AG09319 (cell line): ENCODE data around the gene CEP131.
"Not testable (repeated sequence)": the region's sequence is repeated elsewhere in the genome, so short reads cannot be mapped to it uniquely, and the experiment has no call there.

Source experiments
- DNase-seq: peaks from one replicate; pipeline ENCODE4 v3.0.0-alpha.2; 2010; ENCODE audit warnings: low read depth; ENCODE audit errors: extremely low read depth
- TF ChIP-seq, protein P1 (sequence below): IDR thresholded peaks from 2 replicates; pipeline ENCODE4 v1.5.1; 2011; ENCODE audit warnings: low read depth, mild to moderate bottlenecking, inconsistent platforms, low read length, moderate library complexity

The CEP131 gene

GRCh38 chr17:81228834-81229665 lies 6.3 kb upstream of the CEP131 start:
- no peak for DNase-seq
- TF ChIP-seq, protein P1, sequence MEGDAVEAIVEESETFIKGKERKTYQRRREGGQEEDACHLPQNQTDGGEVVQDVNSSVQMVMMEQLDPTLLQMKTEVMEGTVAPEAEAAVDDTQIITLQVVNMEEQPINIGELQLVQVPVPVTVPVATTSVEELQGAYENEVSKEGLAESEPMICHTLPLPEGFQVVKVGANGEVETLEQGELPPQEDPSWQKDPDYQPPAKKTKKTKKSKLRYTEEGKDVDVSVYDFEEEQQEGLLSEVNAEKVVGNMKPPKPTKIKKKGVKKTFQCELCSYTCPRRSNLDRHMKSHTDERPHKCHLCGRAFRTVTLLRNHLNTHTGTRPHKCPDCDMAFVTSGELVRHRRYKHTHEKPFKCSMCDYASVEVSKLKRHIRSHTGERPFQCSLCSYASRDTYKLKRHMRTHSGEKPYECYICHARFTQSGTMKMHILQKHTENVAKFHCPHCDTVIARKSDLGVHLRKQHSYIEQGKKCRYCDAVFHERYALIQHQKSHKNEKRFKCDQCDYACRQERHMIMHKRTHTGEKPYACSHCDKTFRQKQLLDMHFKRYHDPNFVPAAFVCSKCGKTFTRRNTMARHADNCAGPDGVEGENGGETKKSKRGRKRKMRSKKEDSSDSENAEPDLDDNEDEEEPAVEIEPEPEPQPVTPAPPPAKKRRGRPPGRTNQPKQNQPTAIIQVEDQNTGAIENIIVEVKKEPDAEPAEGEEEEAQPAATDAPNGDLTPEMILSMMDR: no peak

DNA sequence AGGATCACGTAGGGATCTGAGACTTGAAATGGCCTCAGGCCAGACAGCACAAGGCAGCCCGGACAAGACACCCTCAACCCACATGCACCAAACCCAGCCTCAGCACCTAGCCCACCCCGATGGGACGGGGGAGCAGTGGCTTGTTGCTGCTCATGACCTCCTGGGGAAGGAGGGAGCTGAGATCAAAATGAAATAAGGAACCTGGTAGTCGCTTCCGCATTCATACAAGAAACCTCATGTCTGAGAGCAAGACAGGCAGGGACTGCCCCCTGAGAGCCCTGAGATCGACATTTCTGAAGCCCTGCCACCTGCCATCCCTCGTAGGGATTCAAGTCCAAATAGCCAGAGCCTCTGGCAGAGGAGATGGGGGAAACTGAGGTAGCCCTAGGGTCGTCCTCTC lies 5.7 kb upstream of the CEP131 start:
- TF ChIP-seq, protein P1: no peak
- no peak for DNase-seq

DNA sequence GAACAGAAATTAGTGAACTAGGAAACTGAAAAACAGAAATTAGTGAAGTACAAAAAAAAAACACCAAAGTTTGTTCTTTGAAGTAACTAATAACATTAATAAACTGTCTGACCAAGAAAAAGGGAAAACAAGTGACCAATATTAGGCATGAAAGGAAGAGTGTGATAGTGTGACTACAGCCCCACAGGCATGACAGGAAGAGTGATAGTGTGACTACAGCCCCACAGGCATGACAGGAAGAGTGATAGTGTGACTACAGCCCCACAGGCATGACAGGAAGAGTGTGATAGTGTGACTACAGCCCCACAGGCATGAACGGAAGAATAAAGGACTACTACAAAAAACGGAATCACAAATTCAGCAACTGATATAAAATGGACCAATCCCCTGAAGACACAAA lies 4.9 kb upstream of the CEP131 start:
- not testable (repeated sequence) for DNase-seq

GRCh38 chr17:81223762-81224130 lies 981 bp upstream of the CEP131 start:
- TF ChIP-seq, protein P1: no peak
- DNase-seq: no peak

DNA sequence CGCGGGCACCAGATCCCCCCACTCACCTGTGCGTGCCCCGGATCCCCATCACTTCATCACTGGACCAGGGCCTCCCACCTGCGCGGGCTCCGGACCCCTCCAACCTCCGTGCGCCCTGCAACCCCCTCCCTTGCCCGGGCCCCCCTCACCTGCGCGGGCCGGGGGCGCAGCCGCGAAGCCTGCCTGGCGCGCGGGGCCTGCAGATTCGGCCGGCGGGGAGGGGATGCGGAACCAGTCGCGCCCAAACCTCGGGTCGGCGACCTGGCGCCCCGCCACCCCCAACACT lies 202 bp downstream of the CEP131 start:
- TF ChIP-seq, protein P1: no peak
- no peak for DNase-seq

DNA sequence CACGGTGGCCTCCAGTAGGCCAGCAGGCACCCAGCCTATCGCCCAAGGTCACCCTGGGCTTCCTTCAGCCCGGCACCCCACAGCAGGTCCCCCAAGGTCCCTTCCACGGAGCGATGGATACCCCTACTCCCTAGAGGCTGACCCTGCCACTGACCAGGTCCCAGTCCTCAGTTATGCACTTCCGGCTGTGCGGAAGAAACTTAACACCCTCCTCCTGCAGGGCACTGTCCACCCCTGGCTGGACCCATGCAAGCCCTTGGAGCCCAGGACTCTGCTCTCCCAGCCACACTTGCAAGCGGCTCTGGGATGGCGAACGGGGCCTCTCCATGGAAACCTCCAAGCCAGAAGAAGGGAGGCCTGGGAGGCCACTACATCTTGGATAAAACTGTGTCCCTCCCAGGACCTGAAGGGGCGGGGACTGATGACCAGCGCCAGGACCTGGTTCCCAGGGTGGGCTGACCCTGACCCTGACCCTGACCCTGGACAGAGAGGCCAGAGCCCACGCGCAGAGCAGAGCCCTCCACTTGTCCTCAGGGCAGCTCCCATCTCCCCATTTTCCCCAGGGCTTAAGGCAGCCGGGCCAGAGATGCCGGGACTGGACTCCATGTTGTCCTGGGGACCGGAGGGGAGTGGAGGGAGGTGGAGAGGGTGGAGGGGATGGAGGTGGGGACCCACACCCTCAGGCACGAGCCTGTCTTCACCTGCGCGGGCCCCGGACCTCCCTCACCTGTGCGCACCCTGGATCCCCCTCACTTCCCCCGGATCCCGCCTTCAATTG lies 734 bp downstream of the CEP131 start:
- DNase-seq: no peak
- TF ChIP-seq, protein P1: no peak

DNA sequence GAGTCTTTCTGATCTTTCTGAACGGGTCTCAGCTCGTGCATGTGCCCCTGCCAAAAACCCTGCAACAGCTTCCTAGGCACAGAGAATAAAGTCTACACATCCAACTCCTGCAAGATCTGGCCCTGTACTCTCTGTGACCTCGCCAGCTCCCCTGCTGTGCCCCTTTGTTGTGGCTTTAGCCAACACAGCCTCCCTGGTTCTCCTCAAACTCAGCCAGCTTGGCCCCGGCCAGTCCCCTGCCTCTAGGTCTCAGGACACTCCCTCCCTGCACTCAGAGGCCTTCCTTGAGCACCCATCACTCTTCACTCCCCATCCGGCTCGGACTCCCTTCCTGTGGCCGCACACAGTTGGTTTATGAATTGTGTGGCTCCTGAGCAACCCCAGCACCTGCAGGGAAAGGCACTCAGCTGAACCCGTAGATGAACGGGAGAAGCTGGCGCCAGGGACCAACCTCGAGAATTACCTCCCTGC lies 1.4 kb downstream of the CEP131 start:
- DNase-seq: no peak
- TF ChIP-seq, protein P1: no peak
